NCI-H1092 treated with DMSO at 0.1 percent for 48 hours (cell line): ENCODE data around the gene CAMK1G.
A peak's percentile ranks its signal among the peaks of the same experiment; 100 is the strongest.

Source experiments
- DNase-seq: peaks from one replicate; lab custom pipeline; 2025; lab: John Stamatoyannopoulos, UW

Gene CAMK1G

DNA sequence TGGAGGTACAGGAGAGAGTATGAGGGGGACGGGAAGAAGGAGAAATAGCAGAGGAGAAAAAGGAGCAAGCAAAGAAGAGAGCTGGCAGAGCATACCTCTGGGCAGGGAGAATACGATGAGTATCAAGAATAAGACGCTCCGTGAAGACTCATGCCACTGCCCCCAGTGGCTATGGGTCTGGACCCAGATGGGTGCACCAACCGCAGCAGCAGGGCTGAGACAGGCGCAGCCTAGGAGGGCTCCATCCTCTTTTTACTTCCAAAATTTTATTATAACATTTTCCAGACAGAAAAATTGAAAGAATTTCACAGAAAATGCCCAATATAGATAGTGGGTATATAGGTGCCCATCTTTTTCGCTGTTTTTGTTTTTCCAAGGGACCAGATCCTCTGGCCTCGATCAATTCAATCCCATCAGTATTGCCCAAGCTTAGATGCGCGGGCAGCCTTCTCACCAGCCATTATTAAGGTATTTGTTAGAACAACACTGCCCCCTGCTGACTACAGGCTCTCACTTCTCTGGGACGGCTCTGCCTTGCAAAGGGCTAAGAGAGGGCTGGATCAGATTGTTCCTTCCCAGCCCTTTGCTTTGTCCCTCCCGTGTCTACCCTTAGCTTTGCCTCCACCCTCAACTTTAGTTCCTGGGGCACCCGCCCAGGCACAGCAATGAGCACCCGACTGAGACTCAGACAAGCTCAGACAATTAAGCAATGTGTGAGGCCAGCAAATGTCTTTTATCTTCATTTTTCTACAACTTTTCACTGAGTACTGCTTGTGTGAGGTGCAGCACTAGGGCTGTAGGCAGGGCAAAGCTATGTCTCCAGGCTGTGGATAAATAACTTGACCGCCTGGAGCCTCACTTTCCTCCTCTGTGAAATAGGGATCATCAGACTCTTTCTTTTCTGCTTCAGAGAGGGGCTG is 17.5 kb upstream of the CAMK1G start:
- DNase-seq: peak; percentile 92

DNA sequence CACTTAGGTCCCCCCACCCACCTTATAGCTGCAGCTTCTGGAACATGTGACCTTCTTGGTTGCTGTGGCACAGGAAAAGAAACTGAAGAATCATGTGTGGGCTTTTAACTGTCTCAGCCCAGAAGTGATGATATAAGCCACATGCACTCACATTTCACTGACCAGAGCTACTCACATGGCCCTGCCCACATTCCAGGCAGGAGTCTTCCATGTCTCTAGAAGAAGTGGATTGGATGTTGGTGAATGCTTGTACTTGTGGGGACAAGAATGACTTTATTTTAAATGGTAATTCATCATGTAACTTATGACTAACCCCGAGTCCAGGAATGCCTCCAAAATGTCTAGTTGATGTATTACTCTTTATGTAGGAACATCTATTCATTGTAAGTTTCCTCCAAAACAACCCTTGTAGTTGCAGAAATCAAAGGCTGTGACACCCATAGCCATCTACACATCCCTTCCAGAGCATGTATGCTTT is 15.8 kb upstream of the CAMK1G start:
- DNase-seq: no peak

DNA sequence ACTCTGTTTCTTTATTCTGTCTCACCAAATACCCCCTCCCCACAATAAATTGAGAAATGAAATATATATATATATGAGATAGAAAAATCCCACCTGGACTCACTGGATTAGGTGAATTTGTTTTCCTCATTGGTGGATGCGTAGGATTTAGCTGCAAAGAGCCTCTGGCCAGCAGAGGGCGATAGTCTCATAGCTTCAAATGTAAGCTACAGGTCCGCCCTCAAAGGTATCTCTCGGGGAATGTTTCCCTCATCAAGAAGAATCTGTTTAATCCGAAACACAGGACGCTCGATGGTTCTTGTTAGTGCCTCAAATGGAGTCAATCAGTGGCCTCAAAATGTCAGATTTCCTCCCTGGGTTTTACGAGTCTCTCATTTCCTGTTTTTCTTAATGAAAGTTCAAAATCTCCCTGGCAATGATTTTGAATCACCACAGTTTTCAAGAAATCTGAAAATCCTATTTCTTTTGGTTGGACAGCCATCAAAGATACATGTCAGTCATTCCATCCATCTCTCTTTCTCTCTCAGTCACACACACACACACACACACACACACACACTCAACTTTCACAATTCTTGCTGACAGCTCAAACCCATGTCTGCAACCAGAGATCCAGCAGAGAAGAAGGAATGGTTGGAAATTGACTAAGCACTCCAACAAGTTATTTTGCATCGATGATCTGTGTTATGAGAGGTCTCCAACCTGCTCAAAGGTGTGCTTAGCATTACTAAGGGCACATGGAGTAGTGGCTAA is 13.9 kb upstream of the CAMK1G start:
- DNase-seq: peak; percentile 65

DNA sequence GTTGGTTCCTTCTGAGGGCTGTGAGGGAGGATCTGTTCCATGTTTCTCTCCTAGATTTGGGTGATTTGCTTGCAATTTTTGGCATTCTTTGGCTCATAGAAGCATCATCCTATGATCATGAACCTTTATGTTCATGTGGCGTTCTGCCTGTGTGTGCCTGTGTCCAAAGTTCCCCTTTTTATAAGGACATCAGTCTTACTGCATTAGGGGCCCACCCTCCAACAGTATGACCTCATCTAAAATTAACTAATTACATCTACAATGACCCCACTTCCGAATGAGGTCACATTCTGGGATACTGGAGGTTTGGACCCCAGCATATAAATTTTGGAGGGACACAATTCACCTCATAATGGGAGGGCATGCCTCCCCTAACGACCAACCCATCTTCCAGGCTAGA is 12.8 kb upstream of the CAMK1G start:
- no peak for DNase-seq

DNA sequence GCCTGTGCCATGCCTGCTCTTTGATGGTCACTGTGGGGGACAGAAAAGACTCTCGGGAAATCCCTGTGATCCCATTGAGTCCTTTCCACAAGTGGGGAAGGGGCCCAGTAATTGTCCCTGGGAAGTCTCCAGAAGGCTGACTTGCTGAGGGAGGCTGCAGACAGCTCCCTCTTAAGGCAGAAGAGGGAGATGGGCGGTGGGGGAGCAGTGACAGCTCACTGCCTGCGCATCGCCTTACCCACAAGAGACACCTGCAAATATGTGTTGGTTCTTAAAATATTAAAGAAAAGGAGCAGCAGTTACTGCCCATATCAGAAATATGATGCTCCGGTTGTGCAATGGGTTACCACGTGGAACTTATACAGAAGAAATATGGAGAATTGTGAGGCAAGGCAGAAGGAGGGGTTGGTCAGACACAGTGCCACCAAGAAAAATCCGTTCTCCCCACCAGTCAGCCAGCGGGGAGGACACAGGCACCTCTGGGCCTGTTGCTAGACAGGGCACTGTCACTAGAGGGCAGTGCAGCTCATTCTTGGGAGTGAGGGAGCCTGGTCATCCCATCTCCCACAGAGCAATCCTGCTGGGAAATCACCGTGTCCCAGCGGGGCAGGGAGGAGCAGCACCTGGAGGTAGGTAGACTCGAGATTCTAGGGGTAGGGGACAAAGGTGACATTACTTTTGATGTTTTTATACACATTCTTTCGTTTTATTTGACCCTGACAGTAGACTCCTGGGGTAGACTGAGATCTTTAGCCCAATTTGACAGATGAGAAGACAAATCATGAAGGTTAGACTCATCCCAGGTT is 6.9 kb upstream of the CAMK1G start:
- DNase-seq: peak; percentile 65

DNA sequence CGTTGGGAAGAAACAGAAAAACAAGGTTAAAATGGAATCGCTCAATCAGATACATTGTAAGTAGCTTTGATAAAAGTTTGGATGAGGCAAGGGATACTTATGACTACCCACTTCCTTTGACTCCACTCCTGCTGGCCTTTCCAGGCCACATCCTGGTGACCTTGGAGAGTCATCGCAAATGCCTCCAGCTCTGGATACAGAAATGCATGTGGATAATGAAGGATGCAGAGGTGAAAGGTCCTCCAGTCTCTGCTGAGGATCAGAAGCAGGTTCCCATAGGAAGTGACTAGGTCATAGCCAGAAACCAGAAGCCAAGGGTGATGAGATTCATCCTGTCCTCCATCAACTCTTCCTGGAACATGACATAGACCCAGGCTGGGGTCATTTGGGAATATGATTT is 6.2 kb upstream of the CAMK1G start:
- no peak for DNase-seq

DNA sequence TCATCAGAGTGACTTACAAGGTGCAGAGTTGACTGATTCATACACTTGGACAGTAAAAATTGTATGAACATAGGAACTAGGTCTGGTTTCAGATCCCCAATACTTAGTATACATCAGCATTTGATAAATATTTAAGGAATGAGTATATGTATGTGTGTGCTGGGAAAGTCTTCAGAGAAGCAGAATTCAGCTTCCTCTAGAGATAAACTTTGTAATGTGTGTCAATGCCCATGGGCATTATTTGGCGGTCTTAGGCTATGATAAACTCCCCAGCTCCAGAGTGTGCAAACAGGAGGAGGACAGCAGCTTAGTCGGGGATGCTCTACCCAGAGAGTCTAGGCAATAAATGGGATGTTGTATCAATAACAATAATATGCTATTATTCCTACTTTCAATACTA is 2.9 kb upstream of the CAMK1G start:
- DNase-seq: no peak

DNA sequence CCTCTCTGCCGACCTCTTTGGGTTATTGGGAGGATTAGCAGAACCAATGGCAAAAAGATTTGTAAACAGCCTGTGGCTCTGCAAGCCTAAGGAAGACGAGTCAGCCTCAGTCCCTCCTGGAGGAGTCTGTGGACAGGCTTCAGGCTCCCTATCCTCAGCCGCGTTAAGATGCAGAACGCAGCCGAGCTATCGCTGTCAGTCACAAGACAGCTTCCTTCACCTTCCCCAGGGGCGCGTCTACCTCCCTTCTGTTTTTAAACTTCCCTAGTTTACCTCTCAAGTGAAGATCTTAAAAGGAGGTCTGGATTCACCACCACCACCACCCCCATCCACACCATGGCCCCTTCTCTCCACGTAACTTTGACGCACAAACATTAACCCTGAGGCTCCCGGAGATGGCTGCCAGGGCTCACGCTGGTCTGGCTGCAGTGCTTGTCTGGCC is 738 bp downstream of the CAMK1G start:
- no peak for DNase-seq

DNA sequence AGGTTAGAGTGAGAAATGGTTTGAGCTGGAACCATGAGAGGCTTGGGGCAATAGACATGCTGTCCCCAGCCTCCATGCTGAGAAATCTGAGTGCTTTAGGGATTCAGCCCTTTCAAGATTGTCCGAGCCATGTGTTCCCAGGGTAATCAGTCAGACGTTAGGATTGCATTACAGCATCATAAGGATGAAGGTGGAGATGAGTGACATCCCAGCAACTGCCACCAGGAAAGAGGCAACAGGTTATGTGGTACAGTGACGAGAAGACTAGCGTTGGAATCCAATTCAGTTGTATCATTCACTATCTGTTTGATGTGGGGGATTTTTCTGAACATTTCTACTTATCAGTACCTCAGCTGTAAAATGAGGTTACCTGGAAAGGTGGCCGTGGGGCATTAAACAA is 1.7 kb downstream of the CAMK1G start:
- no peak for DNase-seq

DNA sequence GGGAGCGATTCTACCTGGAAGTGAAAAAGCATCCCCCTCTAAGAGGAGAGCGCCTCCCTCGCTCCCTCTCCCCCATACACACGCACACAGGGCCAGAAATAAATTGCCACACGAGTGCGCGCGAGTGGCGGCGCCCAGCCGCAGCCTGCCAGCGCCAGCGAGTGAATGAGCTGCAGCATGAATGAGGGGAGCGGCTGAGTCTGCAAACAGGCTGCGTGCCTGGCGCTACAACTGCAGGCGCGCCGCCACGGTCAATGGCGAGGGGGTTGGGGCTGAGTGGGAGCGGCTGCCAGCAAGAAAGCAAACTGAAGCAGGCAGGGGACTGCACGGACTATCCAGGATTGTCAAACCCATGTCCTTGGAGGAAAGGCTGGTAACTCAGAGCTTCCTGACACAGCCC is 2.2 kb downstream of the CAMK1G start:
- DNase-seq: peak; percentile 72

DNA sequence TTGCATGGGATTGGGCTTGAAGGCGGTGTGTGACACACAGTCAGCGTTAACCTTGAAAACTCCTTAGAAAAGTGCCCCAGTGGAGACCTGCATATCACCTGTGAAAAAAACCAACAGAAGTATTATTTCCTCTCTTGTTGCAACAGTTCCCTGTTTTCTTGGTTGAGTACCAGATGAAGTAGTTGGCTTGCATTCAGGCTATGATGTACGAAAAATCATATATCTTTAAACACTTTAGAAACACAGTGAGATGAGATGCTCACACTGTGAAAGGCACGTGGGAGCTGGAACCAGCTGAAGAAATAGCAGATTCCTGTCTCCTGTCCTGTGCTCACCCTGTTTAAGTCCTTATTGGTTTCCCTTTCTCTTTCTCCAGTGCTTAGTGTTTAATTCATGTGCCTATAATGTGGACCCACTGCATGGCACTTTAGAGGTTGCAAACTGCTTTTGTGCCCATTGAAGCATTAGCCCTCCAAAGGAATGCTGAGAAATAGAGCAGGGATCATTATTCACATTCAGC is 2.8 kb downstream of the CAMK1G start:
- no peak for DNase-seq

DNA sequence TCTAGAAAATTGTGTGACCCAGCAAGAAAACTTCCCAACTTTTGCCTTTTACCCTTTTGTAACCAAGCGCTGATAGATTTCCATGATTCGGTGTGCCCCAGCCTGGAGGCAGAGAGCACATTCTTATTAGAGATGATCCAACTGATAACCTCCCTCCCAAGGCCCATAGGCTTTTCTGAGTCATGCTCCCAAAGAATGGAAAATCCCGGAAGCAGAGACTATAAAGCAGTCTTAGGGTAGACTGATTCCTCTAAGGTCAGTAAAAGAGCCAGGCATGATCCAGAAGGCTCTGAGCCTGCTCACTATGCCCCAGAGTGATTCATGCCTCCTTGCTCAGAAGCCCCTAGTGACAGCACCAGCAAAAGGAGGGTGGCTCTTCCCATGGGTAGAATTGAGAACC is 4.3 kb downstream of the CAMK1G start:
- no peak for DNase-seq

DNA sequence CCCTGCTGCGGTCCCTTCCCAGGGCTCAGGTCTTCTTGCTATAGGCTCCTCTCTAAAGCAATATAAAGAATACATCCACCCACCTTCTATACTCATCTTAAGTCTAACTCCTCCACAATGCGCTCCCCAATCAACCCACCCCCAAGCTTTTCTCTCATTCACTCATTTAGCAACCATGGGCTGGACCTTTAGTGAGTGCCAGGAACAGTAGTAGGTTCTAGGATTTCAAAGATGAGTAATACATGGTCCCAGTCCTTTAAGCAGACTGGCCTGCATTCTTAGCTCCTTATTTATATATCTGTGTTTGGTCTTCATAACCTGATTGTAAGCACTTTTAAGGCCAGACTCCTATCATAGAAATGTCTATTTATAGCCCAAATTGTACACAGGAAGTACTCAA is 5.9 kb downstream of the CAMK1G start:
- no peak for DNase-seq

DNA sequence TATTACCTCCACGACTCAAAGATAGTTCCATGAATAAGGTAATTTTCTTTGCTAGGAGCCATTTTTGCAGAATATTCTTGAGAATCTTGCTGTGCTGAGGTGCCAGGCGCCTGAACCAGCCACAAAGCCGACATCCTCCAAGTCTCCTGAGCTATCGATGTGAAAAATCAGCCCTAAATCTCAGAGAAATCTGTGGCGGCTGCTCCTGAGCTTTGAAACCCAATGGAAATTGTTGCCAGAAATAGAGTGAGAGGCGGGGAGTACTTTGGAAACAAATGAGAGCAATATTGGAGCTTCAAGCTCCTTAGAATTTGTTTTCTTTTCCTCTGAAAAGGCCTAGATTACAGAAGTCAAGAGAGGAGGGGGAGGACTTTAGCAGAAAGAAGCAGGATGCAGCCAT is 6.3 kb downstream of the CAMK1G start:
- DNase-seq: no peak

DNA sequence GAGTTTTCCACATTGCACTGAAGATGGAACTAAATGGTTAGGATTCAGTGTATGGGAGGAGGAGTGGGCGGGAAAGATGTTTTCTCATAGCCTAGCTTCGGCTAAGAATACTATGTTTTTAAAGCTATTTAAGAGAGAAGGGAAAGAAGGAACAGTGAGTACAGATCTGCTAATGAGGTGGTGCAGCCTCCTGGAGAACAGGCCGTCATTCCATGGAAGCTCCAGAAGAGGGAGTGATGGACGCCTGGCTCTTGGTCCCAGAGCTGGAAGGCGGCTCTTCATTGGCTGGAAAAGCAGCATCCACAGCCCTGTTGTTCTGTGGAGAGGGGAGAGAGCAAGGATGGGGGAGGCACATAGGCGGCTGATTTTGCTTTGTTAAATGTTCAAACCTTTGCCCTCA is 6.9 kb downstream of the CAMK1G start:
- DNase-seq: no peak

DNA sequence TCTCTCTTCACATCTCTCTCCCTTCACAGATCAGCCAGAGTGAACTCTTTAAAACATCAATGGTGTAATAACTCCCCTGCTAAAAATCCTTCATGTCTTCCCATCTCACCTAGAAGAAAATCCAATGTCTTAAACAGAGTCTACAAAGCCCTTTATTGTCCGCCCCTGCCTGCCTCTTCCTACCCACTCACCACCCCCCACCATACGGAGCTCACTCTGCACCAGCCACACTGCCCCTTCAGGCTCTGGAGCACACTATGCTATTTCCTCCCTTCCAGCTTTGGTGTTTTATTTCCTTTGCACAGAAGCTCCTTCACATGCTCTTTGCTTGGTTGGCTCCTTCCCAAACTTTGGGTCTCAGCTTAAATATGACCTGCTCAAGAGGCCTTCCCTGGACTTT is 10.2 kb downstream of the CAMK1G start:
- no peak for DNase-seq

DNA sequence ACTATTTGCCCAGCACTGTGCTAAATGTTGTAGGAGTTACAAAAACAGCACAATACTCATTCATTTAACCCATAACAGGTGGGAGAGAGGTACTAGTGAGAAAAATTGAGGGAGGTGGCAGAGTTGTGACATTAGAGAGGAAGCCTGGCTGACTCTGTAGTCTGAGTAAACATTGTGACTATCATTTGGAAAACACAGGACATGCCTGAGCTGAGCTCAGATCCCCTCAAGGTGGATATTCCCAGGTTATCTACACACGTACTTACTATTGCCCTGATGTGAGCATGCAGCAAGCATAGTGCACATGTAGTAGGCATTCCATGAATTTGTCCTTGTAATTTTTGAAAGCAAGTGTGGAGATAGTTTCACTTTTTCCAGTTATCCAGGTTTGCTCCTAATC is 10.9 kb downstream of the CAMK1G start:
- no peak for DNase-seq

DNA sequence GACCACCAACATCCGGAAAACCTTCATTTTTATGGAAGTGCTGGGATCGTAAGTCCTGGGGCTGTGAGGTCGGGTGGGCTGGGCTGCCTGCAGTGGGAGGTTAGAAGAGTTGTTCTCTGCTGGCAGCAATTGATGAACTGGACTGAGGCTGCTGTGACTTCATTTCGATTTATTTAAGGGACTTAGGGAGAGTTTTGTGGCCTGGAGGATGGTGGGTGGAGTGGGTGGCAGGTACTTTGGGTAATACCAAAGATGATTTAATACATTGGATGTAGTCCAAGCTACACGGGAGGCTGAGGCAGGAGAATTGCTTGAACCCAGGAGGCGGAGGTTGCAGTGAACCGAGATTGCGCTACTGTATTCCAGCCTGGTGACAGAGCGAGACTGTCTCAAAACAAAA is 11.5 kb downstream of the CAMK1G start:
- no peak for DNase-seq

DNA sequence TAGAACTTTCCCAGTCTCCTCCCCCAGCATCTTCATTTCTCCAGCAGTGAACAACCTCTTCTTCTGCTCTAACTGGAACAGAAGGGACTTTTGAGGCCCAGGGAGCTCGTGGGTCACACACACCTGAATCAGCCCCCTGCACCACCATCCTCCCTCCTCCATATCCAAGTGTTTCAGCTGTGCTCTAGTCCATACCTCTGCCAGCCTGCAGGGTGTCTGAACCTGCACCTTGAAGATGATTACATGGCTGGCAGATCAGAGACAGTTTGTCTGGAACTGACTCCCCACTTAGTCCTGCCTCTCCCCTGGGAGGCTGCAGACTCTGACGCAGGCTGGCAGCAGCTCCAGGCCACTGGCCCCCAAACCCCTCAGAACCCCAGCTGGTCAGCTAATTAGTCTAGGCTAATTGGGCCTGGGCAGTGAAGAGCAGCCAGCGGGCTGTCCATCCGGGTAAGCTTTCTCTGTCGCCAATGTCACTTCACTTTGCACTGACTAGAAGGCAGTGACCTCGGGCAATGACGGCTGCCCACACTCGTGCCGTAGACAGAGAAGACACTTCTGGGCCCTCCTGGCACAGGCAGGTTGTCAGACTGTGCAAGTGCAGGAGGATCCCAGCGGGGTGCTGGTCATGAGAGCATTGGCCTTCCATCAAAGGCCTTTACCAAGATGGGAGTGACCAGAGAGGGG is 12.2 kb downstream of the CAMK1G start:
- no peak for DNase-seq

DNA sequence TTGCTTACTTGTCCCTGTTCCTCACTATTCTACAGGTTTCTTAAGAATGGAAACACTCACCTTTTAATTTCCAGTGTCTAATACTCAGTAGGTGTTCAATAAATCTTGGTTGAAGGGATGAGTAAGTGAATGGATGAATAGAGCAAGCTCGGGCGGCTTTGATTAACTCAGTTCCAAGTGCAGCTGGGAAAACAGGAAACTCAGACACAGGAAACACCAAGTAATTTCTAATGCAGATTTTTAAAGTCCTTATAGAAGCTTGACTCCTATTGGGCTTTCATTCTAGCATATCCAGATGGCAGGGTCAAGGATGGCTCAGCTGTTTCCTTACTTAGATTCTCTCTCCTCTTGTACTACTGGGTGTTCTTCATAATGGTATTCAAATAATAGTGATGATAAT is 14.0 kb downstream of the CAMK1G start:
- DNase-seq: no peak

DNA sequence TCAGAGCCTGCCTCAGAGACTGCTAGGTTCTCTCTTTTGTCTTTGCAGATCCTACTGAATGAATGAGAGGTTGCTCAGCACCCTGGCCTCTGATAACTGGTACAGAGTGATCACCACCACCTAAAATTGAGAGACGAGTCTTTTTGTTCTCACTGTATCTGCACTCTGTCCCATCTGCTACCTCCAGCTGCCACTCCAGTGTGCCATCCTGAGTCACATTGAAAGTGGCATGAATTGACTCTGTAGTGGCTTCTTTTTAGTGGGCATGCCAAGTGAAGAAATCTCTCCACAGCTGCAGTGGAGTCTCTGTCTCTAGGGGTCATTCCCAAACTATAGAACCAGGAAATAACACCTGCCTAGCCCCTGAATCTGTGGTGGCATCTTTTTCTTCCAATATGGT is 14.7 kb downstream of the CAMK1G start:
- DNase-seq: no peak

DNA sequence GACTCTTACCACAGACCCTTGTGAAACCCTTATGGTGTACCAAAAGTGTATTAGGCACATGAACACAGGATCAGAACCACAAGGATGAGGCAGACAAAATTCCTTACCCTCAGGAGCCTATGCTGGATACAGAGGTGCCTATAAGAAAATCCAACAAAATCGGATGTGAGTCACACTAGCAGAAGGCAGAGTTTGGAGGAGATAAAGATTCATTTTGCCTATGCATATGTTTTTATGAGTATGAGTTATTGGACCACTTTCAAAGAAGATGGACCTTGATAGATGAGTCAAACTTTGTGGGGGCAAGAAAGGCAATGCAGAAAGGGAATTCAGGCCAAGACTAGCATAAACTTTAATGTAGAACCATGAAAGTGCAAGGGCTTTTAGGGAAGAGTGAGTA is 17.0 kb downstream of the CAMK1G start:
- DNase-seq: no peak
